Hematopoietic multipotent progenitor cell treated with erythropoietin and hydrocortisone succinate and interleukin-3 and kit ligand, for 8 days (in vitro differentiated cells): ENCODE data around the gene DOC2A.
A peak's percentile ranks its signal among the peaks of the same experiment; 100 is the strongest.
"Not testable (repeated sequence)": the region's sequence is repeated elsewhere in the genome, so short reads cannot be mapped to it uniquely, and the experiment has no call there.

Experiments used
- DNase-seq: peaks from one replicate; pipeline ENCODE4 v3.0.0-alpha.2; 2015

The DOC2A gene

GRCh38 chr16:29963021-29963743 lies 47.6 kb downstream of the DOC2A start:
- no peak for DNase-seq

DNA sequence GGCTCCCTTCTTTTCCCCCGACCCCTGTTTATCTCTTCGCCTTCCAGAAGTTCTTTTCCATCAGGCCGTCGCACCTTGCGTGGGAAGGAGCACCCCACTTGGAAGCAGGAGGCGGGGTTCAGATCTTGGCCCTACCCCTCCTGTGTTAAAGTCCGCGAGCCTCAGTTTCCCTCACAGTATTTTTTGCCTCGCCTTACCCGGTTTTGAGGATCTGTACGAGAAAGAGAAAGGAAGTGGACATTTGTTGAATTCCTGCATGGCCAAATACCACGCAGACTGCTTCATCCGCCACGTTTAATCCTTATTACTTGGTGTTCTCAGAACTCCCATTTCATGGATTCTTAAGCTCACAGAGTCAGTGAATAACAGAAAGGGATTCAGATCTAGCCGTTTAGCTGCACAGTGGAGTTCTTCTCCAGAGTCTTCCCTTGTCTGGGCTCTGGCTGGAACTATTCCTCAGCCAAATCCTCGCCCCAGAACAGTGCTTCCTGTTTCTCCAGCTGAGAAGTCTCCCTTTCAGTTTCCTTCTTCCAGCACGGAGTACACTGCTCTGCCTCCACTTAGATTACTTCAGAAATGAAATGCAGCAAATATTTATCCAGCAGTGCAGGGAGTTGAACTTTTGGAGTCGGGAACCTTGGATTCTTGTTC lies 48.4 kb downstream of the DOC2A start:
- no peak for DNase-seq

DNA sequence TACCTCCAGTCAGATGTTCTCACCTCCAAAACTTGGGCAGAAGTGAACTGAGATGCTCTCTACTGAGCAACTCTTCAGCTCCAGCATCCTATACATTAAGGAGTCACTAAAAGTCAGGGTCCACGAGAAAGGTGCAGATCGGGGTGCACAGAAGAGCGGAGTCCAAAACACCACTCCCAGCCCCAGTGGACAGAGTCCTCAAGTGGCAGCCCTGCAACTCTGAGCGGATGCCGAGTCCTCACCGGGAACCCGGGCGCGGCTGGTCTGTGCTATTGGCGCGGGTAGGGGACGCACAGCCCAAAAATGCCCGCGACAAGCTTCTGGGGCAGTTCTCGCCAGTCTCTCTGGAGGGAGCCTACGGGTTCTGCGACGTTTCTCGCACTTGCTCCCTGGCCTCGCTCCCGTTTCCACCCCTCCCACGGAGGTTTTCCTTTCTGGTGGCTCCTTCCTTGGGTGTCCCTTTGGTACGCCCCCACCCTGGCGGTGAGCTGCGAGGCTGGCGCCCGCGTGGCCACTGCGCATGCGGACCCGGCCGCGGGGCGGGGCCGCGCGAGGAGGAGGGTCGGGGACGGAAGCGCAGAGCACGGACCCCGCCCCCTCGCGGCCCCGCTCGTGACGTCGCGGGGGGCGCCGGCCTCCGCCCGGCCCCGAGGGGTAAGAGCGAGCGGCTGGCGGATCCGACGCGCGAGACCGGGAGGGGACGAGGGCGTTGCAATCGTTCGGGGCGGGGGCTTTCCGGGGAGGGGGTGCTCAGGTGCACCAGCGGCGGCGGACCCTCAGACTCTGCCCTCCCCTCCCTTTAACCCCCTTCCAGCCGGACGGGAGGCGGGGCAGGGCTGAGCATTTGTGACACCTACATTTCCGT lies 49.1 kb downstream of the DOC2A start, which contains the start of gene TMEM219:
Gene TMEM219, plus strand, starts transcription at position 601 of the 865 bp plus-strand sequence. CDS start 1,065 bp downstream, outside the sequence.
- peak; percentile 91 for DNase-seq

GRCh38 chr16:29961127-29961478 lies 49.7 kb downstream of the DOC2A start:
- DNase-seq, result no peak

- not testable (repeated sequence) for DNase-seq
These were observed 51.0 kb downstream of the DOC2A start for GRCh38 chr16:29959821-29960220.

- no peak for DNase-seq
These were observed 51.5 kb downstream of the DOC2A start for GRCh38 chr16:29959293-29959692.

- DNase-seq, result no peak
These were observed 52.1 kb downstream of the DOC2A start for GRCh38 chr16:29958756-29959155.
